NOMO-1 treated with DMSO at 0.1 percent for 48 hours (cell line): ENCODE results near the gene SLC31A1.
A peak's percentile ranks its signal among the peaks of the same experiment; 100 is the strongest.
"Not testable (repeated sequence)": the region's sequence is repeated elsewhere in the genome, so short reads cannot be mapped to it uniquely, and the experiment has no call there.

Experiments
- DNase-seq: peaks from one replicate; lab custom pipeline; 2025; ENCODE audit not compliant: unreplicated experiment; lab: John Stamatoyannopoulos, UW

The SLC31A1 gene

DNA sequence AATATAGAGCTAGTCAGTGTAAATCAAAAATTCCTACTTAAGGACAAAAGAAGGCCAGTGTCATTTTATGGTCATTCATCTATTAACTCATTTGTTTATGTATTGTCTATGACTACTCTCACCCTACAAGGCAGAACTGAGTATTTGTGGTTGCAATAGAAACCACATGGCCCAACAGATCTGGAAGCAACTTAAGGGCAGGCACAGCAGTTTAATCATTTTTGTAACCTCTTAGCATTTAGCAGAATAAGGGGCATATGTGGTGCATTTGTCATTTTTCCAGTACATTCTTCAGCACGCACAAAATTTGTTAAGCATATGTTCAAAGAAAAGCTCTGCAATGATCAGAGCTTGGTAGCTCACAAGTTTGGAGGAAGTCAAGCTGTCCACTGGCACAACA, 1.4 kb upstream of the SLC31A1 start:
- peak; percentile 74 for DNase-seq

DNA sequence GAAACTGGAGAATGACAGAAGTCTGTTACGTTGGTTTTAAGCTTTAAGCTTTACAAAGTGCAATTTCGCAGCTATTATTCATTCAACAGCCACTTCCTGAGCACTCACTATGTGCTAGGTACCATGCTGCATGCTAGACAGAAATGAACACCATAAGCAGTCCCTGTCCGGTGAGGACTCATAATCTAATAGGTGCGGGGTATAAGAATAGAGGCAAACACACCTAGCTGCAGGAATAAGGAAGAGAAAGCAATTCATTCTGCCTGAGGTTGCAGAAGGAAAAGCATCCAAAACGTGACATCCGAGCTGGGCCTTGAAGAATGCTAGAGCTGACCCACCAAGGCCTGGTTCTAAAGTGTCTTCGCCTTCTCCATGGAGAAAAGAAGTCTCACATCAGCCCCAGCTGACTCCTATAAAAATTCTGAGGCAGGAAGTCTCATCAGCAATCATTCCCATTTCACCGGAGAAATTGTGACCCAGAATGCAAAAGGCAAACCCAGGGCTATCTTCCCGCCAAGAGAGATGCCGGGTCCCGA, 809 bp upstream of the SLC31A1 start:
- DNase-seq: no peak

DNA sequence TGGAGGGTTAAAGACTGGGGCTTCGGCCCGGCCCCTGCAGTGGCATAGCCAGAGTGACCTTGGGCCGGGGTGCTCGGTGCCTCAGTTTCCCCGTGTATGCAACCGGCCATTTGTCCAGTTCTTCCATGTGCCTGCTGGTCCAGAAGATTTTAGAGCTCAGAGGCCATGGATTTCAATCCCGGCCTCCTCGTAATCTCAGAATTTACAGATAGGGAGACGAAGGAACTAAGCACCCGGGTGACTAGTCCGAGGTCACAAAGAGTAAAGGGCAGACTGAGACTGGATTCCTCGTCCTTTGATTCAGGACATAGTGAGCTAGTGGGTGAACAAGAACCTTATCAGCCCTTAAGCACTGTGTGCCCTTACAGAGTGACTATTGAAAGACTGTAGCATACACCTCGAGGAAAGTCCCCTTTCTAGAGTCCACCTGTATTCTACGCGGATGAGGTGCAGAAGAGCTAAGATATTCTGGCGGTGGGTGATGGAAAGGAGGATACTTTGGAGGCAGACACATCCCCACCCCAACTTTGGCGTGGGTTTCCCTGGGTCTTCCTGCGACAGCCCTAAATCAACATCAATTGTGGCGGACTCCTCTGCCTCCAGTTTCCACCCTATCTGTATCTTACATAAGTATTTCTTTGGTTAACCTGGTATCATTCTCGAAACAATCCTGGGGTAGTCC, 597 bp downstream of the SLC31A1 start:
- no peak for DNase-seq

DNA sequence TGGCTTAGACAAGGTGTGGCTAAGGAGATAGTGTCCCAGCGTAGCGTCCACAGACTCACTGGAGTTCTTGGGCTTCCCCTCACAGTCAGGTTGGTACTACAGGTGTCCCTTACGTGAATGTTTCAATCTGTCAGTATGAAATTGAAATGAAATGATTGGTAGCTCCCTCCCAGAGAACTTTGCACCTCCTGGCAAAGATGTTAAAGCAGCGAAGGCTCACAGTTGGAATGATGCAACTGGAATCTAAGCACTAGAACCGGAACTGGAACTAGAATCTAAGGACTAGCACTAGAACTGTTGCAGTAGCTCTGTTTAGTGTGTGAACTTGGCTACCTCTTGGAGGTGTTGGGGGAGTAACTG, 1.1 kb downstream of the SLC31A1 start:
- DNase-seq: peak; percentile 70

DNA sequence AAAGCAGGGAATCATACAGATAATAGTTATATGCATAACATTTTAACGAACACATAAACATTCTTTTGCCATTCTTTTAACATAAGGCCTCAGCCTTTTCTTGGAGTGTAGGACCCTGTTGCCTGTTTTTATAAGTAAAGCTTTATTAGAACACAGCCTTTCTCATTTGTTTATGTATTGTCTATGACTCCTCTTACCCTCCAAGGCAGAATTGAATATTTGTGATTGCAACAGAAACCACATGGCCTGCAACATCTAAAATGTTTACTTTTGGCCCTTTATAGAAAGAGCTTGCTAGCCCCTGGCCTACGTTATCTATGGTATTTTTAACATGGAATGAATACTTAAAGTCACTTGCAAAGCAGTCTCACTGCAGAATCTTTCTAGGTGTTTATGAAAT, 2.6 kb downstream of the SLC31A1 start:
- DNase-seq: no peak

DNA sequence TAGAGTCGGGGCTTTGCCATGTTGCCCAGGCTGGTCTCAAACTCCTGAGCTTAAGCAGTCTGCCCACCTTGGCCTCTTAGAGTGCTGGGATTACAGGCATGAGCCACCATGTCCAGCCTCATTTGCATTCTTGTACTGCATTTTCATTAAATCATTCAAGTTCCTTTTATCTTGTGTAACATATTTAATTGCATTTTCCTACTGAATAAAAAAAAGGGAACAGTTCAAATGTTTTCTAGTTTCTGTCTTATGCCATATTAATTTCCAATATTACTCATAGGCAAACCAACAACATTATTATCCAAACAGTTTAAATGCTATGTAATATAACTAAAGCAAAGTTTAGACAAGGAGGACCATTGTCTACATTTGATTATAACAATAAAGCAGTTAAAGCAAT, 6.1 kb downstream of the SLC31A1 start:
- peak; percentile 26 for DNase-seq

DNA sequence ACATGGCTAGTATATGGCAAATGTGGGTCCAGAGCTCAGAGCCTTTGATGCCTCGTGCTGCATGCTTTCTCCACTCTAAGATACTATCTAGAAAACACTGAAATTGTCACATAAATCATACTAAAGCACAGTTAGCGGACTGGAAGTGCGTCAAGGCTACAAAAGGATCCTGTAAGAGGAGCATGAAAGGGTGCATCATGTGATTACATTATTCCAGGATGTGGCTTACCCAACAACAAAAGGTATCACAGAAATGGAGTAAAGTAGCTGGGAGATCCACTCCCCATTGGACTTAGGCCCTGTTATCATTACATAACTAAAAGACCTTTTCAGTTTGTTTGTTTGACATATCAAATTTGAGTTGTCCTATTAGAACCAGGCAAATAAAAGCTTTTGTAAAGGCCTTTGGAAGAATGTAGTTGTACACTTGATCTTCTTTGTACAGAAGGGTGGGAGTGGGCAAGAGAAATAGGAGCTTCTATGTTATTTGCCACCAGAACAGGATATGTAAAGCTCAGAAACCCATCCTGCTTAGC, 6.9 kb downstream of the SLC31A1 start:
- DNase-seq: no peak

DNA sequence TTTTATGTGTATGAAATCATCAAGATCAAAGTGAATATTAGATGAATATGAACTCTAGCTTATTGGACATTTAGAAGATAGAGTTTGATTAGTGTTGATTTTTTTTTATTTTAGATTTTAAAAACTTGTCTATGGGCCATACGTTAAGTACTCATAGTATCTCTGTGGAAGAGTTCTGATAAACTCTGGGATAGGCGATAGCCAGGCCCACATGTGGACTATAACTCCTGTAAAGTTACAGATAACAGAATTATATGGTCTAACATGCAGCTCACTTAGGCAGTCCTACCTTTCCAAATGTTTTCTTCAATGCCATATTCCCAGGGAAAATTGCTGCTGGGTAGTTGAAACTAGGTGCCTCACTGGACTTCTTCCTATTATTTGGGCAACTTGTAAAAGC, 10.4 kb downstream of the SLC31A1 start:
- DNase-seq: no peak

DNA sequence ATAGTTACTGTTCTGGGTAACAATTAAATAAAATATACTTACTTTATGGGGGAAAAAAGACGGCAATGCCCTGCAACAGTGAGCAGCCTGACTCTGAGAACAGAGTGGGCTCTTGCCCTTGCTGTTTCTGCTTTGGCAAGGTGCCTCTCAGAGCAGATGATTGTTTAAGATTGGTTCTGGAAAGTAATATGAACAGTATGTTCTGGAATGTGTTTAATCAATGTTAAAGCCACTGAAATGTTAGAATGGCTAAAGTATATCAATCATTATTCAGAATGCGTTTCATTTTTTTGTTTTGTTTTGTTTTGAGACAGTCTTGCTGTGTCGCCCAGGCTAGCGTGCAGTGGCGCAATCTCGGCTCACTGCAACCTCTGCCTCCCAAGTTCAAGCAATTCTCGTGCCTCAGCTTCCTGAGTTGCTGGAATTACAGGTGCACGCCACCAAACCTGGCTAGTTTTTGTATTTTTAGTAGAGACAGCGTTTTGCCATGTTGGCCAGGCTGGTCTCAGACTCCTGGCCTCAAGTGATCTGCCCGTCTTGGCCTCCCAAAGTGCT, 14.4 kb downstream of the SLC31A1 start:
- DNase-seq: not testable (repeated sequence)

DNA sequence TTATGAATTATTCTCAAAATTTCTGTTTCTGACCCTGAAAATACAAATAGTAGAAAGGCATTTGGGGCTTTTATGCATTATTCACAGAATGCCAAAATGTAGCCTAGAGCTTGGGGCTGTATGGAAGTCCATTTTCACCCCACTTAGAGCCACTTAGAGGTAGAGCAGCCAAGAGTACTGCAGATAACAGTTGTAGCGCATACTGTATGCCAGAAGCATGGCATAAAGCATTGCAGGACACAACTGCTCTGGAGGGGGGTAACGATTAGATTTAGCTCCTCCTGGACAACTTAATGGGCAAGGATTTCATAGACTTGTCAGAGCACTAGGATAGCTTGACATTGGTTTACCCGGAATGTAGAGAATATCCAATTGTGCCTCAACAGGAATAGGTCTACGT, 15.7 kb downstream of the SLC31A1 start:
- DNase-seq: no peak

DNA sequence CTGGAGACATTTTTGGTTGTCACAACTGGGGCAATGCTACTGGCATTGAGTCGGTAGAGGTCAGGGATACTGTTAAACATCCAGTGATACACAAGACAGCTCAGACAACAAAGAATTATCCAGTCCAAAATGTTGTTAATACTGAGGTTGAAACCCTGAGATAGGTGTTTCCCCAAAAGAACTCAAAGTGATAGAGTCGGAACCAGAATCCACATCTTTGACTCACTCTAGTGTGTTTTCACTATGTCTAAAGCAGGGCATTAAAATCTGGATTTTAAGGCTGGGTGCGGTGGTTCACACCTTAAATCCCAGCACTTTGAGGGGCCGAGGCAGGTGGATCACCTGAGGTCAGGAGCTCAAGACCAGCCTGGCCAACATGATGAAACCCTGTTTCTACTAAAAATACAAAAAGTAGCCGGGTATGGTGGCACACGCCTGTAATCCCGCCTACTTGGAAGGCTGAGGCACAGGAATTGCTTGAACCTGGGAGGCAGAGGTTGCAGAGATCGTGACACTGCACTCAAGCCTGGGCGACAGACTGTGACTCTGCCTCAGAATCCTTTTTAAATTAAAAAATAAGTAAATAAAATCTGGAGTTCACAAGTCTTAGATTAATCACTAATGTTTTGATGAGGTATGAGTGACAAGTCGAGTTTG, 17.0 kb downstream of the SLC31A1 start:
- no peak for DNase-seq

DNA sequence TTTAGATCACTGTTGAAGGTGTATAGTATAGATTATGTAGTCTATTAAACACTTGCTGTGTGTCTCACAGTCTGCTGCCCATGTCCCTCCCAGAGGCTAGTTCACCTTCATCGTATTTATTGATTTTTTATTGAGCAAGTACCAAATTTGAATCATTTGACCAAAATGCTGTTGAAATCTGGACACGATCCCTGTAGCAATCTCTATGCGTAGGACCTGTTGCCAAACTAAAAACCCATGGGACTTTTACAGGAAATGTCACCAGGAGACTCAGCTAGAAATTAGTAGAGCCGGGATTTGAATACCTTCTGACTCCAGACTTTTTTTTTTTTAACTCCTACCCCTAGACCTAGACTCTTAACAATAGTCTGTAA, 17.5 kb downstream of the SLC31A1 start:
- DNase-seq: no peak

DNA sequence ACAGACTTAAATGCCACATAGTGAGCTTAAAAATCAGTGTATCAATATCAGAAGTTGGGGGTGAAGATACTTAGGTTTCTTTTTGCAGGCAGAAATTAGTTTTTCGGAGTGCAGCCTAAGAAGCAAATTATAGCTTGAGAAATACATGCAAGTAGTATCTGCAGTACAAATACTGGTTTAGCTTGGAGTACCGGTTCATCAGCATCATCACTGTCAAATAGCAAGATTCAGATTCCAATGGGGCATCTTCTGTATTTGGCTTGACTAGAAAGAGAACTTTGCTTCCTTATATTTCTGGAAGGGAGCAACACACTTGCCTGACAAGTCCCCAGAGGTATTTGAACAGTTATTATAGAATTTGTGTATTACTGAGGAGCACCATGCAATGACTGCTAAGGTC, 19.8 kb downstream of the SLC31A1 start:
- DNase-seq: no peak

DNA sequence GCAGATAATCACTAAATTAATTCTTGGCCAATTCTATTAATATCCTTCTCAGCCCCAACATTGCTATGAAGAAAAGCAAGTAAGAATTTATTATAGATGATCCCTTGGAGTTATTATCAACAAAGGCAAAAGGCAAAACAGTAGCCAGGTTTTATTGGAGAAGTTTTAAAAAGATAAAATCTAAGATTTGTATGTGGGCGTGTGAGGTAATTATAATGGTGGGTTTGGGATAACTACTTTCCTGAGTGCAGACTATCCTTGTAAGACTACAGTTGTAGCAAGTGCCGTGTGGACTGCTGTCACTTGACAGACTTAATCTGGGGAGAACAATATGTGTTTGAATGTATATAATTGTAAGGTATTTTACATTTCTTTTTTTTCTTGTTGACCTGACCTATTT, 23.2 kb downstream of the SLC31A1 start:
- no peak for DNase-seq

DNA sequence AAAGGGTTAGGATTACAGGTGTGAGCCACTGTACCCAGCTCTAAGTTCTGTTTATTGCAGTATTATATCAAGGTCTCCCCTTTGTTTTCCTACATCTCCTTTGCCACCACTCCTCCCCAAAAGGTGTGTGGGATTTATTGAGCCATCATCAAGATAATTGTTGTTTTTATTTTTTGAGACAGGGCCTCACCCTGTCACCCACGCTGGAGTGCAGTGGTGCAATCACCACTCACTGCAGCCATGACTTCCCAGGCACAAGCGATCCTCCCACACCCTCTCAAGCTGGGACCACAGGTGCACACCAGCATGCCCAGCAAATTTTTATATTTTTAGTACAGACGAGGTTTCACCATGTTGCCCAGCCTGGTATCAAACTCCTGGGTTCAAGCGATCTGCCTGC, 24.6 kb downstream of the SLC31A1 start:
- no peak for DNase-seq

DNA sequence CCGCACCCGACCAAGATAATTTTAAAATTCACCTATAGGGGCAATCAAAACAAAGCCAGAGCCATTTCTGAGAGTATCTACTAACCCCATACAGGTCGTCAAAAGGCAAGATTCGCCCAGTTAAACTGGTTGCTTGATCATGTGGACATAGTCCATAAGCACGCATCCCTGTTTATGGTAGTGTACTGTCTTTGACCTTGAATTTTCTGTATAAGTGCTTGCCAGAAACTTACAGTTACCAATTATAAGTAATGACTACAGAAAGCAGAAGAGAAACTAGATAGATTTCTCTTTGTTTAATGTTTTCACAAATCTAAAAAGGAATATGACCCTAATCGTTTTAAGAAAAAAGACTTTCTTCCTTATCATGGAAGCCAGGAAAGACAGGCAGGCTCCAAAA, 25.6 kb downstream of the SLC31A1 start:
- DNase-seq: peak; percentile 88

DNA sequence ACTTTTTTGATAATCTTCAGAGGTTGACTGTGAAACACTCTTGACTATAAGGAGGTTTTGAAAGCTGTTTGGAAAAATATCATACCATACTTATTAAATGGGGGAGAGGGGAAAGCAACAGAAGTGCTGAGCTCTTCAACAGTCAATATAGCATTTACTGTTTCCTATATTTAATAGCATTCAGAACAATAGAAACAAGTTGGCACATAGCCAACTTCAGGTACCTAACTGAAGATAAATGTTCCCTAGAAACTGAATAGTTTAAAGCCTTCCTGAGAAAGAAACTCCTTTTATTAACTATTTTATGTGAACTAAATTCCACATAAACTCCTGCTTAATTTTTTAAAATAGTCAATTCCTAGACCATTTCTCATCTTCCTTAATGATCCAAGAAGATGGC, 26.3 kb downstream of the SLC31A1 start:
- DNase-seq: no peak

DNA sequence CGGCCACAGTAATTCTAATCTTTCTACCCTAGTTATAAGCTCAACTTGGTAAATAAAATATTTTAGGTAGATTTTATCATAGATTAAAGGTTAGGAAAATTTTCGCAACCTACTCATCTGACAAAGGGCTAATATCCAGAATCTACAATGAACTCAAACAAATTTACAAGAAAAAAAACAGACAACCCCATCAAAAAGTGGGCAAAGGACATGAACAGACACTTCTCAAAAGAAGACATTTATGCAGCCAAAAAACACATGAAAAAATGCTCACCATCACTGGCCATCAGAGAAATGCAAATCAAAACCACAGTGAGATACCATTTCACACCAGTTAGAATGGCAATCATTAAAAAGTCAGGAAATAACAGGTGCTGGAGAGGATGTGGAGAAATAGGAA, 28.3 kb downstream of the SLC31A1 start:
- not testable (repeated sequence) for DNase-seq

DNA sequence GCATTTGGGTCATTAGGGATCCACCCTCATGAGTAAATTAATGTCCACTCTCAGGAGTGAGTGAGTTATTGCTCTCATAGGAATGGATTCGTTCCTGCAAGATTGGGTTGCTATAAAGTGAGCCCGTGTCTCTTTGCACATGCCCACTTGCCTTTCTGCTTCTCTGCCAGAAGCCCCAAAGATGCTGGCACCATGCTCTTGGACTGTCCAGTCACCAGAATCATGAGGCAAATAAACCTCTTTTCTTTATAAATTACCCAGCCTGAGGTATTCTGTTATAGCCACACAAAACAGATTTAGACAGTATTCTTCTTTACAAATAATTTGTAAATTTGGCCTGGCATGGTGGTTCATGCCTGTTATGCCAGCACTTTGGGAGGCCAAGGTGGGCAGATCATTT, 29.5 kb downstream of the SLC31A1 start:
- no peak for DNase-seq

DNA sequence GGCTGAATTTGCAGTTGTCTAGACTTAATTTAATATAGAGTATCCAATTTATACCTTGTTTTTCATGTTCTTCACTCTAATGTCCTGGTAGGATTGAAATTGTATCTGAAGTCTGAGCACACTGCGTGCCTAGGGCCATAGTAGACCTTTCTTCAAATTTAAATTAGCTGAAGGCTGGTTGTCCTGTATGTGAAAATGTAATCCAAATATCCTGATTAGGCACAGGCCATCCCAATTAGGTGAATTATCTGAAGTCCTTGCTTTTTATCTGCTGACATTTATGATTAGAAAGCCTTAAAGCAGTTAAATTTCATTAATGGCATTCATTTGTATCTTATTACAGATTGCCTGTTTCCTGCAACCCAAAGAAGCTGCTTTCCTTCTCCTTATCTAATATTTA, 33.6 kb downstream of the SLC31A1 start:
- DNase-seq: no peak

DNA sequence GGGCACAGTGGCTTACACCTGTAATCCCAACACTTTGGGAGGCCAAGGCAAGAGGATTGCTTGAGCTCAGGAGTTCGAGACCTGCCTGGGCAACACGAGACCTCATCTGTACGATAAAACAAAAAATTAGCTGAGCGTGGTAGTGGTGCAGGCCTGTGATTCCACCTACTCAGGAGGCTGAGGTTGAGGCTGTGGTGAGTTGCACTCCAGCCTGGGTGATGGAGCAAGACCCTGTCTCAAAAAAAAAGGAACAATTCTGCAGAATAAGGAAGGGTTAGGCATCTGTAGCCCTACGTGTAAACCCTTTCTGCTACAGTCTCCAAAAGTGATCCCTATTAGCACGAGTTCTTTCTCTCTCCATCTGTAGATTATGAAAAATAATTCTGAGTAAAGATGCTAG, 34.1 kb downstream of the SLC31A1 start:
- DNase-seq: peak; percentile 77

DNA sequence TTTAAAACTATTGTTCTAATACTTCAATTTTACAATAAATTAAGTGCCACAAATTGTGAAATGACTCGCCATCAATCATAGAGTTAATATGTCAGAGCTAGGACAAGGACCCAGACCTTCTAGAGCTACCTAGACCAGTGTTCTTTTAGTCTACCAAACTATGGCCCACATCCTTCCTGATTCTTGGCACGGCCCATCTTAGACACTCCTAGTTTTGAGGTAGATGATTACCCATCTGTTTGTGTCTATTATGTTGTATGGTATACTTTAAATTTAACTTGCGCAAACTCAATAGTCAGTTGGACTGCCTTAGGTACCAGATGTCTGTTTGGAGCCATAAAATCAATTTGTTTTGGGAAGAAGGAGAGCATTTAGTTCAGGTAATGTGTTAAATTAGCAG, 36.5 kb downstream of the SLC31A1 start:
- DNase-seq: no peak
